Measurements from ENCODE around the gene CCNL1. TPM values are rescaled to one million over a fixed set of nuclear protein-coding genes. Genes with fewer than 3 reads are reported as not detected.
"Not testable (repeated sequence)": the region's sequence is repeated elsewhere in the genome, so short reads cannot be mapped to it uniquely, and the experiment has no call there.

Gene CCNL1
- total and polyA plus RNA-seq, 8 donors: 82.6 to 319 (median 205) TPM

DNA sequence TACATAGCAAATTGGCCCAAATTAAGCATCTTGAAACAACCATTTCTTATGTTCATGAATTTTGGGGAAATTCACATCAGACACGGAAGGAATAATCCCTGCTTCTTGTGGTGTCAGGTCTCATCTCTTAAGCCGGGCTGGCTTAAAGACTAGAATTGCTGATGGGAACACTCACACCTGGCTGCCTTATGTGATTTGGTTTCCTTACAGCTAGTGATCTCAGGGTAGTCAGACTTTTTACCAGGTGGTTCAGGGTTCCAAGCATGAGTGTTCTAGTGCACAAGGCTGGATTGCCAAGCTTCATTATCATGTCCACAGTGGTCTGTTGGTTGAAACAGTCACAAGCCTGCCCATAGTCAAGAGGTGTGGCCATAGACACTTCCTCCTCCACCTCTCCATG, 20.3 kb upstream of the CCNL1 start:
- Histone ChIP-seq H3K27ac (no peak overlapping the region), H3K36me3 (peaks cover 0 to 1% of the 10 kb centered on the region in 2 donors), H3K4me1 (peaks cover 11 to 17% of the 10 kb centered on the region in 2 donors), H3K9me3 (peaks cover 0 to 2% of the 10 kb centered on the region in 2 donors), H3K27me3 (no peaks in the 10 kb centered on the region), H3K4me3 (no peak overlapping the region)
- intact Hi-C loops (cut with DNase I): no loop called here
- no peak for DNase-seq
- no peak for ATAC-seq
- TF ChIP-seq, protein P1, sequence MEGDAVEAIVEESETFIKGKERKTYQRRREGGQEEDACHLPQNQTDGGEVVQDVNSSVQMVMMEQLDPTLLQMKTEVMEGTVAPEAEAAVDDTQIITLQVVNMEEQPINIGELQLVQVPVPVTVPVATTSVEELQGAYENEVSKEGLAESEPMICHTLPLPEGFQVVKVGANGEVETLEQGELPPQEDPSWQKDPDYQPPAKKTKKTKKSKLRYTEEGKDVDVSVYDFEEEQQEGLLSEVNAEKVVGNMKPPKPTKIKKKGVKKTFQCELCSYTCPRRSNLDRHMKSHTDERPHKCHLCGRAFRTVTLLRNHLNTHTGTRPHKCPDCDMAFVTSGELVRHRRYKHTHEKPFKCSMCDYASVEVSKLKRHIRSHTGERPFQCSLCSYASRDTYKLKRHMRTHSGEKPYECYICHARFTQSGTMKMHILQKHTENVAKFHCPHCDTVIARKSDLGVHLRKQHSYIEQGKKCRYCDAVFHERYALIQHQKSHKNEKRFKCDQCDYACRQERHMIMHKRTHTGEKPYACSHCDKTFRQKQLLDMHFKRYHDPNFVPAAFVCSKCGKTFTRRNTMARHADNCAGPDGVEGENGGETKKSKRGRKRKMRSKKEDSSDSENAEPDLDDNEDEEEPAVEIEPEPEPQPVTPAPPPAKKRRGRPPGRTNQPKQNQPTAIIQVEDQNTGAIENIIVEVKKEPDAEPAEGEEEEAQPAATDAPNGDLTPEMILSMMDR (IDR thresholded peaks at IDR 0.05): no peak

DNA sequence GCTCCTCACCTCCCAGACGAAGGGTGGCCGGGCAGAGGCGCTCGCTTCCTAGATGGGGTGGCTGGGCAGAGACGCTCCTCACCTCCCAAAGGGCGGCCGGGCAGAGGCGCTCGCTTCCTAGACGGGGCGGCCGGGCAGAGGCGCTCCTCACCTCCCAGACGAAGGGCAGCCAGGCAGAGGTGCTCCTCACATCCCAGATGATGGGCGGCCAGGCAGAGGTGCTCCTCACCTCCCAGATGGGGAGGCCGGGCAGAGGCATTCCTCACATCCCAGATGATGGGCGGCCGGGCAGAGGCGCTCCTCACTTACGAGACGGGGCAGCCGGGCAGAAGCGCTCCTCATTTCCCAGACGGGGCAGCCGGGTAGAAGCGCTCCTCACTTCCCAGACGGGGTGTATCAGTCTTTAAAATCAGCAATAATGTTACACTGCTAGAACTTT, 19.4 kb upstream of the CCNL1 start:
- ATAC-seq (no peak), DNase-seq (peak in 1 of 4 donors; percentile 70)
- H3K27me3 ChIP-seq: no peaks in the 10 kb centered on the region
- intact Hi-C loops (cut with DNase I): no loop called here
- no peaks in the 10 kb centered on the region for H3K36me3 ChIP-seq
- peaks cover 11 to 17% of the 10 kb centered on the region in 2 donors for H3K4me1 ChIP-seq
- peaks cover 0 to 2% of the 10 kb centered on the region in 2 donors for H3K9me3 ChIP-seq
- TF ChIP-seq, protein P1 (IDR thresholded peaks at IDR 0.05): no peak
- no peak overlapping the region for H3K27ac ChIP-seq
- no peak overlapping the region for H3K4me3 ChIP-seq

DNA sequence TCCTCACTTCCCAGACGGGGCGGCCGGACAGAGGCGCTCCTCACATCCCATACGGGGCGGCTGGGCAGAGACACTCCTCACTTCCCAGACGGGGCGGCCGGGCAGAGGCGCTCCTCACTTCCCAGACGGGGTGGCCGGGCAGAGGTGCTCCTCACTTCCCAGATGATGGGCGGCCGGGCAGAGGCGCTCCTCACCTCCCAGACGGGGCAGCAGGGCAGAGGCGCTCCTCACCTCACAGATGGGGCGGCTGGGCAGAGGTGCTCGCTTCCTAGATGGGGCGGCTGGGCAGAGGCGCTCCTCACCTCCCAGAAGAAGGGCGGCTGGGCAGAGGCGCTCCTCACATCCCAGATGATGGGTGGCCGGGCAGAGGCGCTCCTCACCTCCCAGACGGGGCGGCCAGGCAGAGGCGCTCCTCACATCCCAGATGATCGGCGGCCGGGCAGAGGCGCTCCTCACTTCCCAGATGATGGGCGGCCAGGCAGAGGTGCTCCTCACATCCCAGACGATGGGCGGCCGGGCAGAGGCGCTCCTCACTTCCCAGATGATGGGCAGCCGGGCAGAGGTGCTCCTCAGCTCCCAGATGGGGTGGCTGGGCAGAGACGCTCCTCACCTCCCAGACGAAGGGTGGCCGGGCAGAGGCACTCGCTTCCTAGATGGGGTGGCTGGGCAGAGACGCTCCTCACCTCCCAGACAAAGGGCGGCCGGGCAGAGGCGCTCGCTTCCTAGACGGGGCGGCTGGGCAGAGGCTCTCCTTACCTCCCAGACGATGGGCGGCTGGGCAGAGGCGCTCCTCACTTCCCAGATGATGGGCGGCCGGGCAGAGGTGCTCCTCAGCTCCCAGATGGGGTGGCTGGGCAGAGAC, 18.8 kb upstream of the CCNL1 start:
- H3K36me3 ChIP-seq; H3K27me3 ChIP-seq; ATAC-seq; intact Hi-C loops (cut with DNase I); H3K9me3 ChIP-seq; H3K27ac ChIP-seq; H3K4me3 ChIP-seq: not testable (repeated sequence)
- DNase-seq: peak in 1 of 4 donors; percentile 66
- peaks cover 14 to 24% of the 10 kb centered on the region in 2 donors for H3K4me1 ChIP-seq

DNA sequence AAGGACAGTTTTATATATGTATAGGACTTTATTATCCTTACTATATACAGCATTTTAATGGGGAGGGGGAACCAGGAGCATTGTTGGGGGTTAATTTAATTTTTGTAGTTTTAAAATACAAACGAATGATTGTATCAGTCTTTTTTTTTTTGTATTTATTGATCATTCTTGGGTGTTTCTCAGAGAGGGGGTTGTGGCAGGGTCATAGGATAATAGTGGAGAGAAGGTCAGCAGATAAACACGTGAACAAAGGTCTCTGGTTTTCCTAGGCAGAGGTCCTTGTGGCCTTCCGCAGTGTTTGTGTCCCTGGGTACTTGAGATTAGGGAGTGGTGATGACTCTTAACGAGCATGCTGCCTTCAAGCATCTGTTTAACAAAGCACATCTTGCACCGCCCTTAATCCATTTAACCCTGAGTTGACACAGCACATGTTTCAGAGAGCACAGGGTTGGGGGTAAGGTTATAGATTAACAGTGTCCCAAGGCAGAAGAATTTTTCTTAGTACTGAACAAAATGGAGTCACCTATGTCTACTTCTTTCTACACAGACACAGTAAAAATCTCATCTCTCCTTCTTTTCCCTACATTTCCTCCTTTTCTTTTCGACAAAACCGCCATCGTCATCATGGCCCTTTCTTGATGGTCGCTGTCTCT, 18.0 kb upstream of the CCNL1 start:
- H3K27ac ChIP-seq; ATAC-seq; DNase-seq; H3K27me3 ChIP-seq; H3K9me3 ChIP-seq; intact Hi-C loops (cut with DNase I); H3K36me3 ChIP-seq; H3K4me3 ChIP-seq: not testable (repeated sequence)
- peaks cover 15 to 27% of the 10 kb centered on the region in 2 donors for H3K4me1 ChIP-seq

DNA sequence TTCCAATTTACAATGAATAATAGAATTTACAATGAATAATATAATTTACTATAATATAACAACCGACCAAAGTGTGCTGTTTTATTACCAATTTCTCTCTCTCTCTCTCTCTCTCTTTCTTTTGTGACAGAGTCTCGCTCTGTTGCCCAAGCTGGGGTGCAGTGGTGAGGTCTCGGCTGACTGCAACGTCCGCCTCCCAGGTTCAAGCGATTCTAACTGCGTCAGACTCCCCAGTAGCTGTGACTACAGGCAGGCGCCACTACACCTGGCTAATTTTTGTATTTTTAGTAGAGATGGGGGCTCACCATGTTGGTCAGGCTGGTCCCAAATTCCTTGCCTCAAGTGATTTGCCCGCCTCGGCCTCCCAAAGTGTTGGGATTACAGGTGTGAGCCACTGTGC, 17.0 kb upstream of the CCNL1 start:
- DNase-seq: no peak

More for the DNA sequence above, 17.0 kb upstream of the CCNL1 start:
- H3K9me3 ChIP-seq: peaks cover 0 to 2% of the 10 kb centered on the region in 2 donors
- peak overlapping the region in 1 of 2 donors; percentile 98 for H3K27ac ChIP-seq
- H3K4me1 ChIP-seq: peaks cover 15 to 27% of the 10 kb centered on the region in 2 donors
- H3K4me3 ChIP-seq: no peak overlapping the region
- TF ChIP-seq, protein P1 (IDR thresholded peaks at IDR 0.05): no peak
- no peaks in the 10 kb centered on the region for H3K36me3 ChIP-seq
- ATAC-seq: no peak
- no peaks in the 10 kb centered on the region for H3K27me3 ChIP-seq
- intact Hi-C loops (cut with DNase I): no loop called here

All from left lung (tissue), 10 donors.